PFSK-1 (cell line): ENCODE data around the gene HMGCS1.

Experiments
- FOXP2 ChIP-seq: optimal IDR thresholded peaks from 2 replicates; pipeline ENCODE3; 2011; ENCODE audit warnings: borderline replicate concordance, control low read depth, inconsistent platforms; ENCODE audit not compliant: insufficient read depth; ENCODE audit errors: extremely low read length, extremely low read depth
- POLR2AphosphoS5 ChIP-seq: IDR thresholded peaks from 2 replicates; pipeline ENCODE4 v1.6.1; 2012; ENCODE audit warnings: low read depth, mild to moderate bottlenecking, control low read depth, low read length, moderate library complexity
- SIN3A ChIP-seq: IDR thresholded peaks from 2 replicates; pipeline ENCODE4 v1.6.1; 2012; ENCODE audit warnings: mild to moderate bottlenecking, low read length, moderate library complexity, borderline replicate concordance; ENCODE audit not compliant: insufficient read depth
- TAF1 ChIP-seq: IDR thresholded peaks from 2 replicates; pipeline ENCODE4 v1.6.1; 2012; ENCODE audit warnings: low read length, control low read depth, borderline replicate concordance; ENCODE audit not compliant: insufficient read depth
- TF ChIP-seq, protein P1 (sequence below), 2 experiments: IDR thresholded peaks; 2 replicates each; pipeline versions ENCODE4 v1.6.1 to v1.8.0; 2011 to 2012; ENCODE audit warnings: low read depth in 2 of 2, low read length in 2 of 2, control low read depth in 1 of 2, inconsistent platforms in 1 of 2, mild to moderate bottlenecking in 1 of 2, moderate library complexity in 1 of 2; ENCODE audit not compliant: insufficient read depth in 1 of 2

The HMGCS1 gene

GRCh38 chr5:43288269-43288831 lies 24.9 kb downstream of the HMGCS1 start:
- TF ChIP-seq SIN3A = no peak
- TF ChIP-seq TAF1 = no peak
- TF ChIP-seq, protein P1, sequence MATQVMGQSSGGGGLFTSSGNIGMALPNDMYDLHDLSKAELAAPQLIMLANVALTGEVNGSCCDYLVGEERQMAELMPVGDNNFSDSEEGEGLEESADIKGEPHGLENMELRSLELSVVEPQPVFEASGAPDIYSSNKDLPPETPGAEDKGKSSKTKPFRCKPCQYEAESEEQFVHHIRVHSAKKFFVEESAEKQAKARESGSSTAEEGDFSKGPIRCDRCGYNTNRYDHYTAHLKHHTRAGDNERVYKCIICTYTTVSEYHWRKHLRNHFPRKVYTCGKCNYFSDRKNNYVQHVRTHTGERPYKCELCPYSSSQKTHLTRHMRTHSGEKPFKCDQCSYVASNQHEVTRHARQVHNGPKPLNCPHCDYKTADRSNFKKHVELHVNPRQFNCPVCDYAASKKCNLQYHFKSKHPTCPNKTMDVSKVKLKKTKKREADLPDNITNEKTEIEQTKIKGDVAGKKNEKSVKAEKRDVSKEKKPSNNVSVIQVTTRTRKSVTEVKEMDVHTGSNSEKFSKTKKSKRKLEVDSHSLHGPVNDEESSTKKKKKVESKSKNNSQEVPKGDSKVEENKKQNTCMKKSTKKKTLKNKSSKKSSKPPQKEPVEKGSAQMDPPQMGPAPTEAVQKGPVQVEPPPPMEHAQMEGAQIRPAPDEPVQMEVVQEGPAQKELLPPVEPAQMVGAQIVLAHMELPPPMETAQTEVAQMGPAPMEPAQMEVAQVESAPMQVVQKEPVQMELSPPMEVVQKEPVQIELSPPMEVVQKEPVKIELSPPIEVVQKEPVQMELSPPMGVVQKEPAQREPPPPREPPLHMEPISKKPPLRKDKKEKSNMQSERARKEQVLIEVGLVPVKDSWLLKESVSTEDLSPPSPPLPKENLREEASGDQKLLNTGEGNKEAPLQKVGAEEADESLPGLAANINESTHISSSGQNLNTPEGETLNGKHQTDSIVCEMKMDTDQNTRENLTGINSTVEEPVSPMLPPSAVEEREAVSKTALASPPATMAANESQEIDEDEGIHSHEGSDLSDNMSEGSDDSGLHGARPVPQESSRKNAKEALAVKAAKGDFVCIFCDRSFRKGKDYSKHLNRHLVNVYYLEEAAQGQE (IDR thresholded peaks at IDR 0.05; ENCODE audit: insufficient read depth in 1 of 2, low read depth in 2 of 2, low read length in 2 of 2) = no peak

- TF ChIP-seq, protein P1 (IDR thresholded peaks at IDR 0.05; ENCODE audit: insufficient read depth in 1 of 2, low read depth in 2 of 2, low read length in 2 of 2) = no peak
- no peak for TF ChIP-seq SIN3A
- no peak for TF ChIP-seq TAF1
- TF ChIP-seq FOXP2 = no peak
- no peak for TF ChIP-seq POLR2AphosphoS5
Observed at GRCh38 chr5:43287493-43287892, 25.7 kb downstream of the HMGCS1 start.

- TF ChIP-seq TAF1 = no peak
- TF ChIP-seq FOXP2 = no peak
- TF ChIP-seq SIN3A = no peak
- TF ChIP-seq POLR2AphosphoS5 = no peak
- TF ChIP-seq, protein P1 (IDR thresholded peaks at IDR 0.05; ENCODE audit: insufficient read depth in 1 of 2, low read depth in 2 of 2, low read length in 2 of 2) = no peak
Observed at GRCh38 chr5:43286623-43287022, 26.6 kb downstream of the HMGCS1 start.

- TF ChIP-seq SIN3A (no peak), TAF1 (no peak), FOXP2 (no peak), POLR2AphosphoS5 (no peak)
- TF ChIP-seq, protein P1 (IDR thresholded peaks at IDR 0.05; ENCODE audit: insufficient read depth in 1 of 2, low read depth in 2 of 2, low read length in 2 of 2) = no peak
Observed at GRCh38 chr5:43281840-43282658, 31.2 kb downstream of the HMGCS1 start.
